22Rv1 (cell line): ENCODE measurements around the gene KIR2DL1.
"Not testable (repeated sequence)": the region's sequence is repeated elsewhere in the genome, so short reads cannot be mapped to it uniquely, and the experiment has no call there.

Experiments
- H3K27ac ChIP-seq: fragments of 450-650 bp; 2 replicates; pipeline ENCODE4 v1.5.1; 2017
- ZFX ChIP-seq: fragments of 450-650 bp; IDR thresholded peaks from 2 replicates; pipeline ENCODE4 v1.6.1; 2017; ENCODE audit warnings: antibody characterized with exemption, borderline replicate concordance
- TF ChIP-seq, protein P1 (sequence below): fragments of 450-650 bp; IDR thresholded peaks from 2 replicates; pipeline ENCODE4 v1.5.1; 2017; ENCODE audit warnings: mild to moderate bottlenecking

Gene KIR2DL1

GRCh38 chr19:54769646-54770045, at the start of gene KIR2DL1:
Gene KIR2DL1, plus strand, starts transcription at chr19:54769793. Its CDS starts 58 bp downstream, at chr19:54769851.
- not testable (repeated sequence) for H3K27ac ChIP-seq

DNA sequence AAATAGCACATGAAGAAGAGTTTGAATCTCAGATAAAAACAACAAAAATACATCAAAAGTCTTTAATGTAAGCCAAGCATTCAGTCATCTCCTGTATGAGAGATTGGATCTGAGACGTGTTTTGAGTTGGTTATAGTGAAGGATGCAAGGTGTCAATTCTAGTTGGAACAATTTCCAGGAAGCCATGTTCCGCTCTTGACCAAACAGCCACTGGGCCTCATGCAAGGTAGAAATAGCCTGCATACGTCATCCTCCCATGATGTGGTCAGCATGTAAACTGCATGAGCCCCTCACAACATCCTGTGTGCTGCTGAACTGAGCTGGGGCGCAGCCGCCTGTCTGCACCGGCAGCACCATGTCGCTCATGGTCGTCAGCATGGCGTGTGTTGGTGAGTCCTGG, 45.5 kb upstream of the KIR2DL1 start, which contains the start of gene KIR3DL3:
Gene KIR3DL3 (plus strand): TSS at position 301 of the 400 bp plus-strand sequence. CDS start 55 bp downstream, at position 356.
- H3K27ac ChIP-seq: no peak within 1 kb of the TSS
- TF ChIP-seq, protein P1, sequence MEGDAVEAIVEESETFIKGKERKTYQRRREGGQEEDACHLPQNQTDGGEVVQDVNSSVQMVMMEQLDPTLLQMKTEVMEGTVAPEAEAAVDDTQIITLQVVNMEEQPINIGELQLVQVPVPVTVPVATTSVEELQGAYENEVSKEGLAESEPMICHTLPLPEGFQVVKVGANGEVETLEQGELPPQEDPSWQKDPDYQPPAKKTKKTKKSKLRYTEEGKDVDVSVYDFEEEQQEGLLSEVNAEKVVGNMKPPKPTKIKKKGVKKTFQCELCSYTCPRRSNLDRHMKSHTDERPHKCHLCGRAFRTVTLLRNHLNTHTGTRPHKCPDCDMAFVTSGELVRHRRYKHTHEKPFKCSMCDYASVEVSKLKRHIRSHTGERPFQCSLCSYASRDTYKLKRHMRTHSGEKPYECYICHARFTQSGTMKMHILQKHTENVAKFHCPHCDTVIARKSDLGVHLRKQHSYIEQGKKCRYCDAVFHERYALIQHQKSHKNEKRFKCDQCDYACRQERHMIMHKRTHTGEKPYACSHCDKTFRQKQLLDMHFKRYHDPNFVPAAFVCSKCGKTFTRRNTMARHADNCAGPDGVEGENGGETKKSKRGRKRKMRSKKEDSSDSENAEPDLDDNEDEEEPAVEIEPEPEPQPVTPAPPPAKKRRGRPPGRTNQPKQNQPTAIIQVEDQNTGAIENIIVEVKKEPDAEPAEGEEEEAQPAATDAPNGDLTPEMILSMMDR: no peak
- TF ChIP-seq ZFX: no peak

GRCh38 chr19:54724644-54725043, 44.9 kb upstream of the KIR2DL1 start:
- H3K27ac ChIP-seq: no peak overlapping the region
- no peak for TF ChIP-seq ZFX
- TF ChIP-seq, protein P1: no peak

- no peak overlapping the region for H3K27ac ChIP-seq
- TF ChIP-seq, protein P1: no peak
- TF ChIP-seq ZFX: no peak
These were observed 44.3 kb upstream of the KIR2DL1 start for GRCh38 chr19:54725321-54725720.

DNA sequence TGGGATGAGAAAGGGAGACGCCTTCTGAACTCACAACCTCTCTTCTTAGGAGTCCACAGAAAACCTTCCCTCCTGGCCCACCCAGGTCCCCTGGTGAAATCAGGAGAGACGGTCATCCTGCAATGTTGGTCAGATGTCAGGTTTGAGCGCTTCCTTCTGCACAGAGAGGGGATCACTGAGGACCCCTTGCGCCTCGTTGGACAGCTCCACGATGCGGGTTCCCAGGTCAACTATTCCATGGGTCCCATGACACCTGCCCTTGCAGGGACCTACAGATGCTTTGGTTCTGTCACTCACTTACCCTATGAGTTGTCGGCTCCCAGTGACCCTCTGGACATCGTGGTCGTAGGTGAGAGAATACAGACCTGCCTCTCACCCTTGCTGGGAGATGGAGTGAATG, 42.0 kb upstream of the KIR2DL1 start:
- H3K27ac ChIP-seq: no peak overlapping the region
- no peak for TF ChIP-seq ZFX
- TF ChIP-seq, protein P1: no peak

GRCh38 chr19:54728167-54728566, 41.4 kb upstream of the KIR2DL1 start:
- TF ChIP-seq ZFX: no peak
- TF ChIP-seq, protein P1: no peak
- H3K27ac ChIP-seq: no peak overlapping the region

DNA sequence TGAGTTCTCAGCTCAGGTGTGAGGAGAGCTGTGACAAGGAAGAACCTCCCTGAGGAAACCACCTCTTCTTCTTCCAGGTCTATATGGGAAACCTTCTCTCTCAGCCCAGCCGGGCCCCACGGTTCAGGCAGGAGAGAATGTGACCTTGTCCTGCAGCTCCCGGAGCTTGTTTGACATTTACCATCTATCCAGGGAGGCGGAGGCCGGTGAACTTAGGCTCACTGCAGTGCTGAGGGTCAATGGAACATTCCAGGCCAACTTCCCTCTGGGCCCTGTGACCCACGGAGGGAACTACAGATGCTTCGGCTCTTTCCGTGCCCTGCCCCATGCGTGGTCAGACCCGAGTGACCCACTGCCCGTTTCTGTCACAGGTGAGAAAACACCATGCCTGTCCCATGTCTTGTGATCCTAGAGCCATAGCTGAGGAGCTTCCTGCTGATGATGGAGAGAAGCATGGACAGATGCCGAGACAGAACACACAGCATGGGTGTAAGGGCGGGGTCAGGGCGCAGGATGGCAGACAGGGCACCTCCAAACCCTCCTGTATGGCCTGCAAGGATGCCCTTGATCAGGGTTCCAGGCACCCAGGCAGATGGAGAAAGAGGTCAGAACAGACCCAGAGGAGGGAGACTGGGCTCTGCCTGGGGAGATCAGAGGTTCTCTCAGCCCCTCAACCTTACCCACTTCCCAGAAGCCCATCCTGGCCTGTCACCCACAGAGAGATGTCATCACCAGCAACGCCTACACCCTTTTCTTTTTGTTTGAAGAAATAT, 40.0 kb upstream of the KIR2DL1 start:
- no peak for TF ChIP-seq ZFX
- TF ChIP-seq, protein P1: no peak
- H3K27ac ChIP-seq: no peak overlapping the region
